GM19240 (cell line): ENCODE results near the gene LIPC.

ENCODE experiments used
- DNase-seq: peaks from one replicate; pipeline ENCODE4 v3.0.0; 2011; ENCODE audit warnings: low spot score; ENCODE audit not compliant: insufficient read length

The LIPC gene

GRCh38 chr15:58512522-58512921, 80.7 kb downstream of the LIPC start:
- no peak for DNase-seq

GRCh38 chr15:58513008-58513407, 81.2 kb downstream of the LIPC start:
- DNase-seq = no peak

DNA sequence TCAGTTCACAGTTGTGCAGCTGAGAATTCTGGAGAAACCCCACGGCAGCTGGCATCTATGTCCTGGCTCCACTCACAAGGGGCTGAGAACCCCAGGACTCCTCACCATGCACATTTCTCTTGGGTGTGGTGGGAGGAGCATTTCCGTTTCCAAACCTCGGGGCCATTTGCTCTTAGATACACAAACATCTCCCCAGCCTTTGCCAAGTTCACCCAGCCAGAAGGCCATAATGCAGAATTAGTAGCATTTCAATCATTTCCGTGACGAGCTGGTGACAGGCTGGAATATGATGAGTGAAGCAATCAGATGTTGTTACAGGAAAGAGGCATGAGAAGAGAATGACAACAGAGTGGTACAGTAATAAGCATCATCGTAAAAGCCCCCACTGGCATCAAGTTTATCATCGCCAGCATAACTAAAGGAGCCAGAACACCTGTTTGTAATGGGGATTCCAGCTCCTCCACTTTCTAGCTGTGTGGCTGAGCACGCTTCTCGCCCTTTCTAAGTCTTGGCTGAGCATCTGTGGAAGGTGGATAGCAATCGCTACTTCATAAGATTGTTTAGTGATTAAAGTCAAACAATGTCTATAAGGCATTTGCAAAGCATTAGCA, 82.0 kb downstream of the LIPC start:
- no peak for DNase-seq

- no peak for DNase-seq
Measured at GRCh38 chr15:58515807-58516206, 84.0 kb downstream of the LIPC start.

- DNase-seq = no peak
Measured at GRCh38 chr15:58517252-58517681, 85.5 kb downstream of the LIPC start.

- peak; percentile 18 for DNase-seq
Measured at GRCh38 chr15:58517682-58518525, 86.1 kb downstream of the LIPC start.

- DNase-seq = no peak
Measured at GRCh38 chr15:58518626-58519025, 86.8 kb downstream of the LIPC start.

DNA sequence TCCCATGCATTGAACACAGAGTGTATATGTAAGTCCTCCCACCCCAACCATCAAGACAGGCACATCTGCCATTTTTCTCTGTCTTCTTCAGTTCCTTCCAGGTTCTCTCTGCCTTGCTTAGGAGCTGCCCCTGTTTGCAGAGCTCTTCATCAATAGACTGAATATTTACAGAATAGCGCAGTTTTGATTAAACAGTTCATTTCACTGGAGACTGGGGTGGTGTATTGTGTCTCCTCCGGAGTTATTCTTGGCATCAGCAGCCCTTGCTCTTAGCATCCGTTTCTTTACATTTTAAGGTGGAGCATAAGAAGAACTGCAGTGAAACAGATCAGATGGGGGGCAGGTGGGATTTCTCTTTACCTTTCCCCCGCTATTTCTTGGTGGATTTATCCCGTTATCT, 87.7 kb downstream of the LIPC start:
- DNase-seq = no peak

DNA sequence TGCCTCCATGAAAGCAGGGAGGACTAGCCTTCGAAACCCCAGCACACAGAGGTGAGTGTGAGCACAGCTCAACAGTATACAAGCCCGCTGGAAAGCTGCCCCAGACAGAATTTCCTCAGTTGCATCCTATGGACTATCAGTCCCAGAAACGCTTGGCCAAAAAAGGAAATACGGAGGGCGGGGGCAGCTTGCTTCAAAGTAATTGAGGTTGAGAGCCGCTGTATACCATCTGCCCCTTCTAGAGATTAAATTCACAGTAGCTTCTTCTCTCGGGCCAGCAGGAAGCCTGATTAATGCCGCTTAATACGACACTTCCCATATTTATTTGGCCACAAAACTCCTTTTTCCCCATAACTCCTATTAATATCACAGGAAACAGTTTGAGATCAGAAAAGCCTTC, 88.7 kb downstream of the LIPC start:
- DNase-seq = no peak

GRCh38 chr15:58520936-58521292, 89.1 kb downstream of the LIPC start:
- DNase-seq = no peak

DNA sequence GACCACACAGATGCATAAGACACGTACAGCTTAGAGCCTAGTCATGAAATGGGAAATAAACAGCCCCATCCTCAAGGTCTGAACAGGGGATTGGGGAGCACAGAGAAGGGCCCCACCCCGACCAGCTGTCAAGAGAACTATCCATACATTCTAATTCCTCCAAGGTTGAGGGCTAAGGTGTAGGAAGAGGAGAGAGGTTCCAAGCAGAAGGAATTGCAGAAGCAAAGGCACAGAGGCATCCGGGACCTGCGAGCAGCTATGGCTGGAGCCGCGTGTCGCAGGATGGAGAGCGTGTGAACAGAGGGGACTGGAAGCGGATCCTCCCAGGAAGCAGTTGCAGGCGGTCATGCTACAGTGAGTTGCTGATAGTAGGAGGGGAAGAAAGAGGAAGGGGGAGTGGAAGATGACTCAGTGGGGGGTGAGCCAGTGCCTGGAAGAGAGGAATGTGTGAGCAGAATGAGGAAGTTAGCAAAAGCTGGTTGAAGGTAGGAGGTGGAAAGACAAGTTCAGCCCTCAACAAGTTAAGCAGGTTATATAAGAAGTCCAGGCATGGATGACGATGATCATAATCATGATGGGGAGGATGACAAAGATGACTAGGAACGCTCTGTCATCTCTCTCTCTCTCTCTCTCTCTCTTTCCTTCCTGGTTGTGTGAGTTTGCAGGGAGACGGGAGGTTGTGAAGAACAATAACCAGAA, 89.7 kb downstream of the LIPC start:
- no peak for DNase-seq

- no peak for DNase-seq
Measured at GRCh38 chr15:58522391-58522790, 90.6 kb downstream of the LIPC start.

DNA sequence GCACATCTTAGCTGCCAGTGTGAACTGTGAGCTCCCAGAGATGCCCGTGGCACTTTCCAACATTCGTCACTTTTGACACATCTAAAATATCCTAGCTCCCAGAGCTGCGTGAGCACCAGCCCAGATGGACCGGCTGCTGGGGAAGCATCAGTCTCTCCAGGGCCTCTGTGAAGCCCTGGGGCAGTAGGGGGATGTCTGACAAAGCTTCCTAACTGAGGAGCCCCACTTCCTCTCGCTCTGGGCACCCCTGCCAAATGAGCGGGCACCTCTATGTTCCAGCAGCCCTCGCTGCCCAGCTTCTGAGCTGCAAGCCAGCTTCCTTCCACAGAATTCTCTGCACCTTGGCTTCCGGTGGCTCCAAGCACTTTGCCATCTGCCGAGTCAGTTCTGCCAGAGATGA, 91.1 kb downstream of the LIPC start:
- DNase-seq = no peak

DNA sequence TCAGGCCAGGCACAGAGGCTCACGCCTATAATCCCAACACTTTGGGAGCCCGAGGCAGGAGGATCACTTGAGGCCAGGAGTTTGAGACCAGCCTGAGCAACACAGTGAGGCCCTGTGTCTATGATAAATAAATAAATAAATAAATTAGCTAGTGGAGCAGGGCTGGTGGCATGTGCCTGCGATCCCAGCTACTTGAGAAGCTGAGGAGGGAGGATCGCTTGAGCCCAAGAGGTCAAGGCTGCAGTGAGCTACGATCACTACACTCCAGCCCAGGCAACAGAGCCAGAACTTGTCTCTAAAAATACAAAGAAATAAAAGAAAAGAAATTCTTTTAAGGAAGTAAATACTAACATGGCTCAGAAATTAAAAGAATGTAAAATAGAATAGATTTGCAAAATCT, 91.8 kb downstream of the LIPC start:
- no peak for DNase-seq

- DNase-seq = no peak
Measured at GRCh38 chr15:58524247-58524646, 92.5 kb downstream of the LIPC start.

- no peak for DNase-seq
Measured at GRCh38 chr15:58525991-58526421, 94.2 kb downstream of the LIPC start.

GRCh38 chr15:58526647-58527192, 94.9 kb downstream of the LIPC start:
- DNase-seq = no peak

- DNase-seq = no peak
Measured at GRCh38 chr15:58527573-58528187, 95.9 kb downstream of the LIPC start.

DNA sequence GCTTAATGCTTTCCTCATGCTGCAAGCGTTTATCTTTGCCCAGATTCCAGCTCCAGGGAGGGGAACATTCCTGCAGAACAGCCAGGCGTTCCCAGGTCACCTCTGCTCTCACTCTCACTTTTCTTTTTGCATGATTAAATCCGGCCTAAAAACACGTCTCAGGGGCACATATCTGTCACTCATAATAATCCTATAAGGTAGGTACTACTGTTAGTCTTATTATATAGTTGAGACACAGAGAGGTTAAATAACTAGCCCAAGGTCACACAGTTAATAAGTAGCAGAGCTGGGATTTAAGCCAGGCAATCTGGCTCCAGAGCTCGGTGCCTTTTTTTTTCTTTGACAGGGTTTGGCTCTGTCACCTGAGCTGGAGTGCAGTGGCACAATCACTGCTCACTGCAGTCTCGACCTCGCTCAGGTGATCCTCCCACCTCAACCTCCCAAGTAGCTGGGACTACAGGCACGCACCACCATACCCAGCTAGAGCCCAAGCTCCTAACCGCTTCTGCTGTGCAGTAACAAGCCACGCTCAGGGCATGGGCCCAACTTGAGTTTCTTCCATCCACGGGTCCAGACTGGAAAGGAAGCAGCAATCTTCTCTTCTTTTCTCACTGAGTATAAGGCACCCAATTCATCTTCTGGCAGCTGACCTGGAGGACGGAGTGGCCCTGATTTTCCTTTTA, 96.5 kb downstream of the LIPC start:
- DNase-seq = no peak

DNA sequence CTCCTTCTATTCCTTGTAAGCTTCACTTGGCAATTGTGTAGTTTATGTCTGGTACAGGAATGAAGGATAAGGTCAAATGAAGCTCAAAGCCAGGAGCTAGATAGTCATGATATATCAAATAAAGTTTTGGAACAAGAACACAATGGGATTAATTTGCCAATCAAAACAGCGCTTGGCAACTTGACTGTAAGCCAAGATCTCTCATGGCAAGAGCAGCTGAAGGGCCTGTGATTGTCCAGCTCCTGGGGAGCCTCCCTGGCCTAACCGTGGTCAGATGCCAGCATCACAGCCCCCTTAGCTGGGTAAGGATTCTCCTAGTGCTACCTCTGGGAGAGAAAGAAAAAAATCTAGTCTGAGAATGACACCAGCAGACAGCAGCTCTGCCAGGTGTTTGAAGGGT, 97.2 kb downstream of the LIPC start:
- DNase-seq = no peak

- DNase-seq = no peak
Measured at GRCh38 chr15:58530056-58530590, 98.3 kb downstream of the LIPC start.
